PC-3 (cell line): ENCODE measurements around the gene C5orf22.

Experiments used
- EZH2 ChIP-seq: fragments of 300-600 bp; sonication (generic); IDR thresholded peaks from one replicate; pipeline ENCODE4 v1.6.1; 2017; ENCODE audit warnings: antibody characterized with exemption, mild to moderate bottlenecking, low read length; ENCODE audit not compliant: unreplicated experiment
- EZH2phosphoT487 ChIP-seq: fragments of 300-600 bp; sonication (generic); IDR thresholded peaks from 2 replicates; pipeline ENCODE4 v1.6.1; 2018; ENCODE audit warnings: mild to moderate bottlenecking, antibody characterized with exemption, low read length, borderline replicate concordance
- TF ChIP-seq, protein P1 (sequence below): fragments of 300-600 bp; sonication (generic); conservative IDR thresholded peaks from 2 replicates; pipeline ENCODE4 v1.5.1; 2017; ENCODE audit warnings: antibody characterized with exemption, low read depth, mild to moderate bottlenecking, low read length

DNA sequence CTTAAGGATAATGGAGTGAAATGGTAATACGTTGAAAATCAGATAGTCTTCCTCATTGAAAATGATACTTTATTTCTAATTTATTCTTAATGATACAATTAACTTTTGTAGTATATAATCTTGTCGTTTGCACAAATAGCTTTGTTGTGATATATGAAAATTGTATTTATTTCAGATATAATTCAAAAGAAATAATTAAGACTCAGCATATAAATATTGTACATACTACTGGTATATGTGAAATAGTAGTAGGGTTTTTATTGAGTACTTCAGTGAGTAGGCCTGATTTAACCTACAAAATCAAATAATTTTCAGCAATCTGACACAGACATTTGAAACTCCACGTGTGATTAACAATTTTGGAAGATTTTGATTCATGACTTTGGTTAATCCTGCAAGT is 4.8 kb downstream of the C5orf22 start:
- TF ChIP-seq, protein P1, sequence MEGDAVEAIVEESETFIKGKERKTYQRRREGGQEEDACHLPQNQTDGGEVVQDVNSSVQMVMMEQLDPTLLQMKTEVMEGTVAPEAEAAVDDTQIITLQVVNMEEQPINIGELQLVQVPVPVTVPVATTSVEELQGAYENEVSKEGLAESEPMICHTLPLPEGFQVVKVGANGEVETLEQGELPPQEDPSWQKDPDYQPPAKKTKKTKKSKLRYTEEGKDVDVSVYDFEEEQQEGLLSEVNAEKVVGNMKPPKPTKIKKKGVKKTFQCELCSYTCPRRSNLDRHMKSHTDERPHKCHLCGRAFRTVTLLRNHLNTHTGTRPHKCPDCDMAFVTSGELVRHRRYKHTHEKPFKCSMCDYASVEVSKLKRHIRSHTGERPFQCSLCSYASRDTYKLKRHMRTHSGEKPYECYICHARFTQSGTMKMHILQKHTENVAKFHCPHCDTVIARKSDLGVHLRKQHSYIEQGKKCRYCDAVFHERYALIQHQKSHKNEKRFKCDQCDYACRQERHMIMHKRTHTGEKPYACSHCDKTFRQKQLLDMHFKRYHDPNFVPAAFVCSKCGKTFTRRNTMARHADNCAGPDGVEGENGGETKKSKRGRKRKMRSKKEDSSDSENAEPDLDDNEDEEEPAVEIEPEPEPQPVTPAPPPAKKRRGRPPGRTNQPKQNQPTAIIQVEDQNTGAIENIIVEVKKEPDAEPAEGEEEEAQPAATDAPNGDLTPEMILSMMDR: no peak
- TF ChIP-seq EZH2phosphoT487 (no peak), EZH2 (no peak)
